K562 (cell line): ENCODE results near the gene AGPAT1. TPM values are rescaled to one million over a fixed set of nuclear protein-coding genes. Genes with fewer than 3 reads are reported as not detected.

ENCODE experiments used
- CBX5 ChIP-seq: IDR thresholded peaks from 2 replicates; pipeline ENCODE4 v1.6.1; 2014; ENCODE audit warnings: low read depth, borderline replicate concordance
- CEBPG ChIP-seq, 3 experiments: fragments of 200-800 bp in 1 of 3; sonication (Bioruptor generic) in 1 of 3; sonication (generic) in 1 of 3; formaldehyde crosslinking in 1 of 3; IDR thresholded peaks in 2 of 3; conservative IDR thresholded peaks in 1 of 3; 2 replicates each; pipeline versions ENCODE4 v1.6.1 to v1.8.0; 2016 to 2022; ENCODE audit warnings: missing compliant biosample characterization in 2 of 3, missing genetic modification characterization in 2 of 3, mild to moderate bottlenecking in 1 of 3, missing genetic modification reagents in 1 of 3
- CREBBP ChIP-seq: IDR thresholded peaks from one replicate; pipeline ENCODE4 v1.6.1; 2012; ENCODE audit warnings: low read depth, mild to moderate bottlenecking, control low read depth, inconsistent platforms, low read length
- DEAF1 ChIP-seq: fragments of 450-650 bp; formaldehyde crosslinking; IDR thresholded peaks from 2 replicates; pipeline ENCODE4 v1.4.0; 2020; ENCODE audit warnings: mild to moderate bottlenecking, moderate library complexity
- ELF4 ChIP-seq: fragments of 450-650 bp; formaldehyde crosslinking; IDR thresholded peaks from 2 replicates; pipeline ENCODE4 v1.4.0; 2022; ENCODE audit warnings: missing genetic modification characterization
- FOXA3 ChIP-seq, 2 experiments: fragments of 450-650 bp in 1 of 2; sonication (generic) in 1 of 2; formaldehyde crosslinking; IDR thresholded peaks in 1 of 2; conservative IDR thresholded peaks in 1 of 2; 2 replicates each; pipeline versions ENCODE4 v1.4.0 to v1.8.0; 2020 to 2022; ENCODE audit warnings: mild to moderate bottlenecking in 2 of 2, missing genetic modification reagents in 1 of 2
- GTF2A2 ChIP-seq: IDR thresholded peaks from 2 replicates; pipeline ENCODE4 v1.6.1; 2016; ENCODE audit warnings: mild to moderate bottlenecking, missing genetic modification characterization, missing compliant biosample characterization
- MYC ChIP-seq, 2 experiments: fragments of 250-450 bp in 1 of 2; sonication (Bioruptor Pico) in 1 of 2; IDR thresholded peaks; 2 replicates each; pipeline versions ENCODE4 v1.5.1 to v1.6.1; 2012 to 2021; ENCODE audit warnings: low read depth in 2 of 2, borderline replicate concordance in 1 of 2, improper control_type of control experiment in 1 of 2, low read length in 1 of 2, mild to moderate bottlenecking in 1 of 2, moderate library complexity in 1 of 2
- NR2C1 ChIP-seq, 2 experiments: fragments of 450-650 bp; IDR thresholded peaks; 2 replicates each; pipeline ENCODE4 v1.6.1; 2017; ENCODE audit warnings: mild to moderate bottlenecking in 2 of 2, antibody characterized with exemption in 1 of 2, inconsistent platforms in 1 of 2, missing compliant biosample characterization in 1 of 2, missing genetic modification characterization in 1 of 2
- NR2C2 ChIP-seq, 2 experiments: fragments of 200-800 bp in 1 of 2; sonication (Bioruptor generic) in 1 of 2; sonication (generic) in 1 of 2; formaldehyde crosslinking in 1 of 2; IDR thresholded peaks; 2 replicates each; pipeline versions ENCODE4 v1.6.1 to v1.8.0; 2016 to 2022; ENCODE audit warnings: mild to moderate bottlenecking in 1 of 2, missing compliant biosample characterization in 1 of 2, missing genetic modification characterization in 1 of 2, missing genetic modification reagents in 1 of 2
- PML ChIP-seq: IDR thresholded peaks from 2 replicates; pipeline ENCODE4 v1.6.1; 2012; ENCODE audit warnings: low read length, inconsistent platforms
- PTTG1 ChIP-seq: fragments of 450-650 bp; IDR thresholded peaks from 2 replicates; pipeline ENCODE4 v1.6.1; 2016; ENCODE audit warnings: low read depth, mild to moderate bottlenecking, missing genetic modification characterization, missing compliant biosample characterization
- RBM17 ChIP-seq: fragments of 200-400 bp; formaldehyde crosslinking; IDR thresholded peaks from 2 replicates; pipeline ENCODE4 v1.6.1; 2017; ENCODE audit warnings: low read depth, mild to moderate bottlenecking, low read length, borderline replicate concordance
- RNF219 ChIP-seq: fragments of 250-450 bp; sonication (Bioruptor Pico); IDR thresholded peaks from 2 replicates; pipeline ENCODE4 v1.5.0; 2022; ENCODE audit warnings: mild to moderate bottlenecking
- SMARCE1 ChIP-seq: fragments of 450-650 bp; IDR thresholded peaks from 2 replicates; pipeline ENCODE4 v1.7.1; 2016; ENCODE audit warnings: mild to moderate bottlenecking
- TOE1 ChIP-seq, 2 experiments: fragments of 450-650 bp in 1 of 2; sonication (generic) in 1 of 2; formaldehyde crosslinking in 1 of 2; IDR thresholded peaks; 2 replicates each; pipeline versions ENCODE4 v1.7.1 to v1.8.0; 2016 to 2022; ENCODE audit warnings: borderline replicate concordance in 2 of 2, mild to moderate bottlenecking in 2 of 2, antibody characterized with exemption in 1 of 2, inconsistent platforms in 1 of 2, low read depth in 1 of 2, missing genetic modification reagents in 1 of 2, moderate library complexity in 1 of 2
- ZFP91 ChIP-seq: sonication (generic); formaldehyde crosslinking; IDR thresholded peaks from 2 replicates; pipeline ENCODE4 v1.8.0; 2022; ENCODE audit warnings: mild to moderate bottlenecking, missing genetic modification reagents
- ZFPM2 ChIP-seq: fragments of 250-450 bp; sonication (Bioruptor Pico); IDR thresholded peaks from 2 replicates; pipeline ENCODE4 v1.5.1; 2022; ENCODE audit warnings: mild to moderate bottlenecking
- ZNF217 ChIP-seq: sonication (generic); formaldehyde crosslinking; IDR thresholded peaks from 2 replicates; pipeline ENCODE4 v1.8.0; 2022; ENCODE audit warnings: mild to moderate bottlenecking, missing genetic modification reagents
- ZNF311 ChIP-seq: fragments of 250-450 bp; sonication (Bioruptor Pico); IDR thresholded peaks from 2 replicates; pipeline ENCODE4 v1.4.0; 2020; ENCODE audit warnings: mild to moderate bottlenecking, moderate library complexity
- ZNF408 ChIP-seq: fragments of 250-450 bp; sonication (Bioruptor Pico); IDR thresholded peaks from 2 replicates; pipeline ENCODE4 v1.4.0; 2020; ENCODE audit warnings: low read depth, mild to moderate bottlenecking, moderate library complexity
- polyA plus RNA-seq, 8 experiments: library from polyadenylated mRNA; depleted of rRNA in 4 of 8; stranded (reverse) in 5 of 8; unstranded in 3 of 8; fragments of >200 nt; fragmentation: Nextera tagmentation in 2 of 8; fragmentation: Illumina TruSeq in 1 of 8; extraction: Ambion mirVana in 2 of 8; extraction: Trizol in 1 of 8; gene quantifications; 2 replicates each; pipeline versions ENCODE4 v1.2.1 to v1.2.3, GENCODE V29; 2011 to 2014; ENCODE audit warnings: inconsistent platforms in 1 of 8, missing spikeins in 1 of 8
- total RNA-seq, 7 experiments: library from RNA; depleted of rRNA in 6 of 7; stranded (reverse); fragments of >200 nt in 6 of 7; fragmentation: Illumina TruSeq in 2 of 7; extraction: Trizol in 2 of 7; gene quantifications; 2 replicates each; pipeline versions ENCODE4 v1.2.1 to v1.2.3, GENCODE V29; 2011 to 2021; ENCODE audit warnings: low replicate concordance in 1 of 7

The AGPAT1 gene
- total and polyA plus RNA-seq, 9 of the 15 experiments (the other 6 are each of a cell fraction or from before 2014, with no cell fraction given), result 37.9 to 176 (median 69.4) TPM

GRCh38 chr6:32210191-32210601, 34.3 kb upstream of the AGPAT1 start (continued):
- TF ChIP-seq RBM17 (no peak), CBX5 (no peak), CREBBP (no peak), FOXA3 (CRISPR knock-in tag; conservative IDR thresholded peaks at IDR 0.05 in 1 of 2, IDR thresholded peaks at IDR 0.05 in 1 of 2) (no peak), PML (no peak), ZNF408 (CRISPR knock-in tag) (no peak), SMARCE1 (no peak), DEAF1 (CRISPR knock-in tag) (no peak), PTTG1 (tag) (no peak), NR2C2 (CRISPR knock-in tag; IDR thresholded peaks at IDR 0.05) (no peak), NR2C2 (tag; IDR thresholded peaks at IDR 0.05) (peak; percentile 70), GTF2A2 (no peak), ZNF311 (CRISPR knock-in tag) (no peak), TOE1 (IDR thresholded peaks at IDR 0.05; ENCODE audit: borderline replicate concordance) (no peak), TOE1 (CRISPR knock-in tag; IDR thresholded peaks at IDR 0.05; ENCODE audit: borderline replicate concordance, low read depth) (no peak), ZFPM2 (CRISPR knock-in tag) (no peak), ZFP91 (CRISPR knock-in tag) (no peak), CEBPG (CRISPR knock-in tag; IDR thresholded peaks at IDR 0.05) (peak; percentile 72), CEBPG (tag; conservative IDR thresholded peaks at IDR 0.05 in 1 of 2, IDR thresholded peaks at IDR 0.05 in 1 of 2) (peak in 1 of 2 experiments; percentile 62; a peak in 2 of 4 replicates), MYC (IDR thresholded peaks at IDR 0.05; ENCODE audit: low read depth, low read length) (no peak), MYC (CRISPR knock-in tag; IDR thresholded peaks at IDR 0.05; ENCODE audit: borderline replicate concordance, low read depth) (no peak), NR2C1 (IDR thresholded peaks at IDR 0.05) (peak; percentile 70; the same call in 1 of the 2 replicates), NR2C1 (tag; IDR thresholded peaks at IDR 0.05) (peak; percentile 90), ZNF217 (CRISPR knock-in tag) (no peak), RNF219 (CRISPR knock-in tag) (no peak), ELF4 (CRISPR knock-in tag) (no peak)
